H9 (cell line): ENCODE measurements around the gene ACOXL. TPM values are rescaled to one million over a fixed set of nuclear protein-coding genes. Genes with fewer than 3 reads are reported as not detected.
A peak's percentile ranks its signal among the peaks of the same experiment; 100 is the strongest.

Experiments
- DNase-seq: peaks from one replicate; pipeline ENCODE4 v3.0.0-alpha.2; 2017
- H2AFZ ChIP-seq: one replicate; pipeline ENCODE4 v1.6.1; 2013; ENCODE audit warnings: mild to moderate bottlenecking, low read length, control low read depth, moderate library complexity
- H2AK5ac ChIP-seq: 2 replicates; pipeline ENCODE4 v1.6.1; 2013; ENCODE audit warnings: low read length, control low read depth, mixed read lengths; ENCODE audit not compliant: insufficient read length
- H2BK120ac ChIP-seq: one replicate; pipeline ENCODE4 v1.6.1; 2013; ENCODE audit warnings: low read depth, mild to moderate bottlenecking, low read length, control low read depth, inconsistent platforms; ENCODE audit not compliant: poor library complexity, severe bottlenecking
- H2BK12ac ChIP-seq: 2 replicates; pipeline ENCODE4 v1.6.1; 2013; ENCODE audit warnings: low read length, control low read depth, mixed read lengths, low read depth; ENCODE audit not compliant: insufficient read length
- H2BK15ac ChIP-seq: 2 replicates; pipeline ENCODE4 v1.6.1; 2013; ENCODE audit warnings: low read depth, low read length, control low read depth
- H2BK20ac ChIP-seq: one replicate; pipeline ENCODE4 v1.6.1; 2013; ENCODE audit warnings: low read depth, mild to moderate bottlenecking, low read length, control low read depth, inconsistent platforms; ENCODE audit not compliant: poor library complexity, severe bottlenecking
- H2BK5ac ChIP-seq: 2 replicates; pipeline ENCODE4 v1.6.1; 2013; ENCODE audit warnings: low read length, control low read depth, mixed read lengths; ENCODE audit not compliant: insufficient read length
- H3K14ac ChIP-seq: 2 replicates; pipeline ENCODE4 v1.6.1; 2013; ENCODE audit warnings: low read length, control low read depth; ENCODE audit not compliant: insufficient read depth
- H3K18ac ChIP-seq: 2 replicates; pipeline ENCODE4 v1.6.1; 2013; ENCODE audit warnings: low read depth, mild to moderate bottlenecking, mixed read lengths, low read length, control low read depth; ENCODE audit not compliant: insufficient read length
- H3K23ac ChIP-seq: 2 replicates; pipeline ENCODE4 v1.6.1; 2013; ENCODE audit warnings: low read length, control low read depth, mixed read lengths, low read depth; ENCODE audit not compliant: insufficient read length
- H3K23me2 ChIP-seq: 2 replicates; pipeline ENCODE4 v1.6.1; 2013; ENCODE audit warnings: low read depth, mild to moderate bottlenecking, mixed read lengths, low read length, control low read depth; ENCODE audit not compliant: insufficient read length, poor library complexity, severe bottlenecking
- H3K27ac ChIP-seq: 2 replicates; pipeline ENCODE4 v1.5.1; 2013; ENCODE audit warnings: low read length, control low read depth, mixed read lengths, low read depth; ENCODE audit not compliant: insufficient read length
- H3K27me3 ChIP-seq: 2 replicates; pipeline ENCODE4 v1.6.1; 2013; ENCODE audit warnings: low read length, control low read depth, inconsistent platforms; ENCODE audit not compliant: insufficient read depth
- H3K4ac ChIP-seq: 2 replicates; pipeline ENCODE4 v1.6.1; 2013; ENCODE audit warnings: low read depth, mild to moderate bottlenecking, control low read depth, inconsistent platforms, low read length, moderate library complexity
- H3K4me1 ChIP-seq: 2 replicates; pipeline ENCODE4 v1.6.1; 2013; ENCODE audit warnings: low read length, control low read depth, inconsistent platforms; ENCODE audit not compliant: insufficient read depth
- H3K4me2 ChIP-seq: 2 replicates; pipeline ENCODE4 v1.6.1; 2013; ENCODE audit warnings: low read length, control low read depth, mixed read lengths; ENCODE audit not compliant: insufficient read length, insufficient read depth
- H3K56ac ChIP-seq: 2 replicates; pipeline ENCODE4 v1.6.1; 2013; ENCODE audit warnings: low read depth, mild to moderate bottlenecking, mixed read lengths, low read length, control low read depth; ENCODE audit not compliant: insufficient read length
- H3K79me1 ChIP-seq: 2 replicates; pipeline ENCODE4 v1.6.1; 2013; ENCODE audit warnings: low read depth, mild to moderate bottlenecking, moderate library complexity, low read length, control low read depth, inconsistent platforms; ENCODE audit not compliant: insufficient read depth, poor library complexity, severe bottlenecking
- H3K79me2 ChIP-seq: 2 replicates; pipeline ENCODE4 v1.6.1; 2013; ENCODE audit warnings: low read length, control low read depth, inconsistent platforms; ENCODE audit not compliant: insufficient read depth
- H3K9ac ChIP-seq: 2 replicates; pipeline ENCODE4 v1.6.1; 2013; ENCODE audit warnings: low read length, control low read depth, mixed read lengths; ENCODE audit not compliant: insufficient read length; ENCODE audit errors: extremely low read depth
- H3K9me3 ChIP-seq: one replicate; pipeline ENCODE4 v1.6.1; 2013; ENCODE audit warnings: low read depth, low read length, inconsistent platforms; ENCODE audit not compliant: control insufficient read depth
- H3T11ph ChIP-seq: one replicate; pipeline ENCODE4 v1.6.1; 2013; ENCODE audit warnings: mild to moderate bottlenecking, low read length, control low read depth, inconsistent platforms
- H4K20me1 ChIP-seq: one replicate; pipeline ENCODE4 v1.6.1; 2013; ENCODE audit not compliant: control insufficient read depth, insufficient read length, insufficient read depth
- H4K5ac ChIP-seq: 2 replicates; pipeline ENCODE4 v1.6.1; 2013; ENCODE audit warnings: low read depth, mild to moderate bottlenecking, mixed read lengths, low read length, control low read depth; ENCODE audit not compliant: insufficient read length
- H4K8ac ChIP-seq: replicated peaks from 2 replicates; pipeline ENCODE4 v1.6.1; 2013; ENCODE audit warnings: low read length, control low read depth, mixed read lengths, low read depth; ENCODE audit not compliant: insufficient read length
- H4K91ac ChIP-seq: 2 replicates; pipeline ENCODE4 v1.6.1; 2013; ENCODE audit warnings: low read depth, mild to moderate bottlenecking, moderate library complexity, mixed read lengths, low read length, control low read depth; ENCODE audit not compliant: insufficient read length
- H3K27ac Mint-ChIP-seq, 3 experiments: 2 replicates in 2 of 3; 3 replicates in 1 of 3; pipeline ENCODE4 v1.8.0; 2020 to 2021; ENCODE audit warnings: mixed read lengths in 3 of 3, mild to moderate bottlenecking in 1 of 3, moderate library complexity in 1 of 3
- H3K27me3 Mint-ChIP-seq: 2 replicates; pipeline ENCODE4 v1.8.0; 2021; ENCODE audit warnings: low read depth, mild to moderate bottlenecking, moderate library complexity, mixed read lengths
- H3K36me3 Mint-ChIP-seq, 3 experiments: 2 replicates in 2 of 3; 3 replicates in 1 of 3; pipeline ENCODE4 v1.8.0; 2020 to 2021; ENCODE audit warnings: low read depth in 3 of 3, mixed read lengths in 3 of 3; ENCODE audit not compliant: insufficient read depth in 1 of 3
- H3K4me1 Mint-ChIP-seq, 2 experiments: 2 replicates each; pipeline ENCODE4 v1.8.0; 2020; ENCODE audit warnings: mixed read lengths in 2 of 2
- H3K4me3 Mint-ChIP-seq, 2 experiments: 2 replicates in 1 of 2; 3 replicates in 1 of 2; pipeline ENCODE4 v1.8.0; 2020 to 2021; ENCODE audit warnings: mild to moderate bottlenecking in 2 of 2, mixed read lengths in 2 of 2, moderate library complexity in 1 of 2
- H3K9me3 Mint-ChIP-seq, 2 experiments: 2 replicates in 1 of 2; 3 replicates in 1 of 2; pipeline ENCODE4 v1.8.0; 2020; ENCODE audit warnings: mild to moderate bottlenecking in 2 of 2, mixed read lengths in 2 of 2, moderate library complexity in 1 of 2
- WGBS: extraction: QIAGEN DNeasy Blood & Tissue Kit; methylation state at CpG from one replicate; pipeline ENCODE4 v1.1.7; 2013; ENCODE audit warnings: missing lambda C conversion rate, low lambda C conversion rate, mixed read lengths; ENCODE audit not compliant: insufficient read length; ENCODE audit errors: extremely low coverage; 5-methylcytosine and 5-hydroxymethylcytosine counted together
- total RNA-seq: library from RNA; stranded (reverse); gene quantifications from 2 replicates; pipeline ENCODE4 v1.2.1, GENCODE V29; 2021
- TF ChIP-seq, protein P1 (sequence below): fragments of 200-600 bp; sonication (generic); conservative IDR thresholded peaks from 3 replicates; pipeline ENCODE4 v1.8.0; 2021; ENCODE audit warnings: antibody characterized with exemption, mild to moderate bottlenecking

Gene ACOXL
- total RNA-seq, 1 experiment from 2014 or later: 37.6 TPM

- Mint-ChIP-seq H3K27me3 (no peaks in the 10 kb centered on the region), H3K4me3 (no peak overlapping the region), H3K4me1 (no peaks in the 10 kb centered on the region), H3K36me3 (peaks cover 5 to 20% (median 18%) of the 10 kb centered on the region in 3 experiments; a peak in 6 of 7 replicates), H3K27ac (peak overlapping the region in 2 of 3 experiments; percentile 72 to 89; a peak in 4 of 7 replicates), H3K9me3 (peaks cover 7 to 15% of the 10 kb centered on the region in 2 experiments; a peak in 4 of 5 replicates)
- no peaks in the 10 kb centered on the region for H3K9me3 ChIP-seq
- TF ChIP-seq, protein P1, sequence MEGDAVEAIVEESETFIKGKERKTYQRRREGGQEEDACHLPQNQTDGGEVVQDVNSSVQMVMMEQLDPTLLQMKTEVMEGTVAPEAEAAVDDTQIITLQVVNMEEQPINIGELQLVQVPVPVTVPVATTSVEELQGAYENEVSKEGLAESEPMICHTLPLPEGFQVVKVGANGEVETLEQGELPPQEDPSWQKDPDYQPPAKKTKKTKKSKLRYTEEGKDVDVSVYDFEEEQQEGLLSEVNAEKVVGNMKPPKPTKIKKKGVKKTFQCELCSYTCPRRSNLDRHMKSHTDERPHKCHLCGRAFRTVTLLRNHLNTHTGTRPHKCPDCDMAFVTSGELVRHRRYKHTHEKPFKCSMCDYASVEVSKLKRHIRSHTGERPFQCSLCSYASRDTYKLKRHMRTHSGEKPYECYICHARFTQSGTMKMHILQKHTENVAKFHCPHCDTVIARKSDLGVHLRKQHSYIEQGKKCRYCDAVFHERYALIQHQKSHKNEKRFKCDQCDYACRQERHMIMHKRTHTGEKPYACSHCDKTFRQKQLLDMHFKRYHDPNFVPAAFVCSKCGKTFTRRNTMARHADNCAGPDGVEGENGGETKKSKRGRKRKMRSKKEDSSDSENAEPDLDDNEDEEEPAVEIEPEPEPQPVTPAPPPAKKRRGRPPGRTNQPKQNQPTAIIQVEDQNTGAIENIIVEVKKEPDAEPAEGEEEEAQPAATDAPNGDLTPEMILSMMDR: no peak
- no peaks in the 10 kb centered on the region for H3K27me3 ChIP-seq
- no peaks in the 10 kb centered on the region for H3K4me1 ChIP-seq
- H3K14ac ChIP-seq: no peak overlapping the region
- no peak overlapping the region for H3K23ac ChIP-seq
- H2AFZ ChIP-seq: no peak overlapping the region
- H2BK120ac ChIP-seq: no peak overlapping the region
- H3K18ac ChIP-seq: no peak overlapping the region
- H2BK5ac ChIP-seq: no peak overlapping the region
- no CpG with 5 or more reads among the region's 7 CpGs for WGBS
- no peak overlapping the region for H3K56ac ChIP-seq
- no peak overlapping the region for H3K4ac ChIP-seq
- no peaks in the 10 kb centered on the region for H4K20me1 ChIP-seq
- H4K8ac ChIP-seq: no peak overlapping the region
- no peaks in the 10 kb centered on the region for H3K23me2 ChIP-seq
- no peaks in the 10 kb centered on the region for H3K79me2 ChIP-seq
- no peak overlapping the region for H4K91ac ChIP-seq
- H3K4me2 ChIP-seq: no peak overlapping the region
- H2BK15ac ChIP-seq: no peak overlapping the region
- no peak for DNase-seq
- no peaks in the 10 kb centered on the region for H3K79me1 ChIP-seq
- H2AK5ac ChIP-seq: no peak overlapping the region
- H3T11ph ChIP-seq: no peak overlapping the region
- no peak overlapping the region for H2BK12ac ChIP-seq
- H3K9ac ChIP-seq: no peak overlapping the region
- no peak overlapping the region for H4K5ac ChIP-seq
- H2BK20ac ChIP-seq: no peak overlapping the region
- H3K27ac ChIP-seq: no peak overlapping the region
These were observed 284.8 kb downstream of the ACOXL start for GRCh38 chr2:111017034-111017622.
